AG09319 (cell line): ENCODE data around the gene LSM4.
"Not testable (repeated sequence)": the region's sequence is repeated elsewhere in the genome, so short reads cannot be mapped to it uniquely, and the experiment has no call there.

Experiments
- DNase-seq: peaks from one replicate; pipeline ENCODE4 v3.0.0-alpha.2; 2010; ENCODE audit warnings: low read depth; ENCODE audit errors: extremely low read depth
- CTCF ChIP-seq: IDR thresholded peaks from 2 replicates; pipeline ENCODE4 v1.5.1; 2011; ENCODE audit warnings: low read depth, mild to moderate bottlenecking, inconsistent platforms, low read length, moderate library complexity

LSM4 gene

DNA sequence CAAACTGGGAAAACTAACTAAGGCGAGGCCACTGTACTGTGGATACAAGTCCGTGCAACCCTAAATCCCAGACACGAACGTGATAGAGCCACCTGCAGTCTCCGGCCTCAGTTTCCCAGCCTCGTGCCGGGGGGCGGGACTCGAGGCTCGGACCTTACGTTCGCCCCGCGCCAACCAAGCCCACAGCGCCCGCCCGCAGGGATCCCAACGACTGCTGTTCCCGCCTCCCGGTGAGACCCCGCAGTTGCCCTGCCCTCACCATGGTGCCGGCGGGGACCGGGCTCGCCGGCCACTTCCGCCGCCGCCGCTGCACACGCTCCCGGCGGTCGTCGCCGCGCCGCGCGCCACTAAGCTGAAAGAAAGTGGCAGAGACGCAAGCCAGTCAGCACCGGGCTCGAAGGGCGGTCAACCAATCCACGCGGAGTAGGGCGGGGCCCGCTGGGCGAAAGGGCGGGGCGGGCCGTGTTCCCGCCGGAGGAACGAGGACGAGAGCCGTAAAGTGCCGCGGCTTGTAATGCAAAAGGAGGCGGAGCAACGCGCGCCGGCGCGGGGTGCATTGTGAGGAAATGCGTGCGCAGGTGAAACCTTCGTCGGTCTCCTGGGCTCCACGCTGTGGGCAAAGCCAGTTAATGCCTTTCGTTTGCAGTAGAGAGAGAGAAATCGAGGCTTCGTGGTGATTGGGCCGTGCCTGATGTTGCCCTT, at the start of gene LSM4:
Gene LSM4, minus strand, starts transcription at position 318 of the 702 bp plus-strand sequence. Its CDS starts 56 bp downstream, at position 262.
- DNase-seq, result peak; percentile 85
- TF ChIP-seq CTCF, result peak; percentile 16

DNA sequence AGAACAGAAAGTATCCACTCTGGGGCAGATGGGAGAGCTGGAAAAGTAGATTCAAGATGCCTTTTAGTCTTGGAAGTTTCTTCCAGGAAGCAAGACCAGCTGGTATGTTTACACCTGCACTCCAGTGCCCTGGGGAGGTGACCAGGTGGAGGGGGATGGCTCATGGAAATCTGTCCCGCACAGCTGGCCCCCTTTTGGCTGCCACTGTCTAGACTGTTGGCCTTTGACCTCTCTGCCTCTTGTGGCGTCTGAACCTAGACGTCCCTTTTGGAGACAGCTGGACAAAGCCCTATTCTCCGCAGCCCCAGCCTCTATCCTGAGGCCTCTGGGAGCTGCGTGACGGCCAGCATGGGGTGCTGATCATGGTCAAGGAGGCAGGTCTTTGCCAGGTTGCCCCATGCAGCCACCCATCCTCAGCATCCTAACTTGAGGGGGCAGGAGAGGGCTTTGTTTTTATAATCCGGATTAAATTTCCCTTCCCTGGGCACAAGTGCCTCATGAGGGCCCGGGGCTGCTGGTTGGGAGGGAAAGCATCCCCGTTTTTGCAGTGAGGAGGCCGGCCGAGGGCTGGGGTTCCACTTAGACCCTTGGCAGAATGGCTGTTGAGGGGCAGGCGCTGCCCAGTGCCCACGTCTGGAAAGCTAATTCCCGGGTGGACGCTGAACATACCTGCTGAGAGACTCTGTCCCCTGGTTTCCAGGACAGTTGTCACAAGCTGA, 45.8 kb upstream of the LSM4 start:
- no peak for DNase-seq
- no peak for TF ChIP-seq CTCF

- TF ChIP-seq CTCF, result no peak
- DNase-seq, result no peak
Observed at GRCh38 chr19:18366021-18366435, 43.2 kb upstream of the LSM4 start.

DNA sequence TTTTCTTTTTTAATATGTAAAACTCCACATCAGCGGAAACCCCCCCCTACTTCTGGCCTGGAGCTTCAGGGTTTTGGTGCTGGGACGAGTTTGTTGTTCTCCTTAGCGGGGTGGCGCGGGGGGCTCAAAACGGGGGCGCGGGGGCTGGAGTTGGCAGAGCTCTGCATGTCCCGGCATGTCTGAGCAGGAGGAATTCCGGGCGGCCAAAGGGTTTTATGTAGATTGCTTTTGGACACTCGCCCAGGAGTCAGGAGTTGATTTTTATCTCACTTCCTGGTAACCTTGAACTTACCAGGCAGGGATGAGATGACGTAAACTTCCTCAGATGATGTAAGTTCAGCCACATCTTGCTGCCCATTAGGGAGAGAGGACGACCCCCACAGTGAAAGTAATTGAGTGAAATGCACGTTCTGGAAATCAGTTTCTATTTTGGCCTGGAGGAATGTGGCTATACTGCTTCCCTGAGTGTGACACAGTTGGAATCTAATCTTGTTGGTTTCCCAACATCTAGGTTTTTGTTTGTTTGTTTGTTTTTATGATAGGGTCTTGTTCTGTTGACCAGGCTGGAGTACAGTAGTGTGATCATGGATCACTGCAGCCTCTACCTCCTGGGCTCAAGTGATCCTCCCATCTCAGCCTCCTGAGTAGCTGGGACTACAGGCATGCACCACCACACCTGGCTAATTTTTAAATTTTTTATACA, 42.1 kb upstream of the LSM4 start:
- no peak for TF ChIP-seq CTCF
- peak; percentile 97 for DNase-seq

- not testable (repeated sequence) for DNase-seq
Observed at GRCh38 chr19:18364277-18364825, 41.5 kb upstream of the LSM4 start.

- DNase-seq, result no peak
Observed at GRCh38 chr19:18363787-18364186, 40.9 kb upstream of the LSM4 start.

More at GRCh38 chr19:18363787-18364186, 40.9 kb upstream of the LSM4 start:
- TF ChIP-seq CTCF, result no peak
